CD1c-positive myeloid dendritic cell (primary cell): ENCODE data around the gene FFAR3.
A peak's percentile ranks its signal among the peaks of the same experiment; 100 is the strongest.

Experiments used
- DNase-seq: peaks from one replicate; pipeline ENCODE4 v3.0.0-alpha.2; 2016; ENCODE audit errors: extremely low spot score

FFAR3 gene

GRCh38 chr19:35357867-35358573 lies at the start of gene FFAR3:
Gene FFAR3, plus strand, starts transcription at chr19:35358460. Its CDS starts 431 bp downstream, at chr19:35358891.
- DNase-seq: peak; percentile 91

- DNase-seq: no peak
These were observed 49.4 kb upstream of the FFAR3 start for GRCh38 chr19:35308910-35309309.

GRCh38 chr19:35309481-35310279 lies 48.6 kb upstream of the FFAR3 start:
- no peak for DNase-seq

- no peak for DNase-seq
These were observed 47.9 kb upstream of the FFAR3 start for GRCh38 chr19:35310331-35310730.

GRCh38 chr19:35310811-35311465 lies 47.3 kb upstream of the FFAR3 start:
- DNase-seq: no peak

- no peak for DNase-seq
These were observed 46.2 kb upstream of the FFAR3 start for GRCh38 chr19:35311901-35312665.

GRCh38 chr19:35313587-35313986 lies 44.7 kb upstream of the FFAR3 start:
- no peak for DNase-seq

- no peak for DNase-seq
These were observed 44.2 kb upstream of the FFAR3 start for GRCh38 chr19:35314031-35314430.

GRCh38 chr19:35314858-35315470 lies 43.3 kb upstream of the FFAR3 start:
- DNase-seq: no peak

GRCh38 chr19:35315883-35316282 lies 42.4 kb upstream of the FFAR3 start:
- DNase-seq: no peak

GRCh38 chr19:35316560-35316959 lies 41.7 kb upstream of the FFAR3 start:
- DNase-seq: no peak

GRCh38 chr19:35317464-35318043 lies 40.7 kb upstream of the FFAR3 start:
- peak; percentile 75 for DNase-seq

- DNase-seq: peak; percentile 95
These were observed 39.4 kb upstream of the FFAR3 start for GRCh38 chr19:35318679-35319448.

GRCh38 chr19:35320065-35320713 lies 38.1 kb upstream of the FFAR3 start:
- peak; percentile 60 for DNase-seq

GRCh38 chr19:35321291-35321690 lies 37.0 kb upstream of the FFAR3 start:
- no peak for DNase-seq

- DNase-seq: no peak
These were observed 36.2 kb upstream of the FFAR3 start for GRCh38 chr19:35322014-35322413.

- DNase-seq: no peak
These were observed 30.6 kb upstream of the FFAR3 start for GRCh38 chr19:35327642-35328041.

- peak; percentile 48 for DNase-seq
These were observed 29.4 kb upstream of the FFAR3 start, which contains the start of gene CD22 for GRCh38 chr19:35328851-35329285. Gene CD22, plus strand, starts transcription at chr19:35329187. Its CDS starts 2,854 bp downstream, at chr19:35332041.

- DNase-seq: no peak
These were observed 28.9 kb upstream of the FFAR3 start for GRCh38 chr19:35329323-35329722.

- no peak for DNase-seq
These were observed 27.8 kb upstream of the FFAR3 start for GRCh38 chr19:35330475-35330874.
